Femur (tissue), 1 donor: ENCODE measurements around the gene CCDC152.
"Not testable (repeated sequence)": the region's sequence is repeated elsewhere in the genome, so short reads cannot be mapped to it uniquely, and the experiment has no call there.

Experiments
- DNase-seq: peaks from one replicate; pipeline ENCODE4 v3.0.0-alpha.2; 2017

The CCDC152 gene

GRCh38 chr5:42816546-42816945, 59.9 kb downstream of the CCDC152 start:
- not testable (repeated sequence) for DNase-seq

- no peak for DNase-seq
These were observed 63.1 kb downstream of the CCDC152 start for GRCh38 chr5:42819745-42820144.

GRCh38 chr5:42822548-42822947, 65.9 kb downstream of the CCDC152 start:
- DNase-seq, result no peak

- no peak for DNase-seq
These were observed 67.8 kb downstream of the CCDC152 start for GRCh38 chr5:42824347-42824976.

DNA sequence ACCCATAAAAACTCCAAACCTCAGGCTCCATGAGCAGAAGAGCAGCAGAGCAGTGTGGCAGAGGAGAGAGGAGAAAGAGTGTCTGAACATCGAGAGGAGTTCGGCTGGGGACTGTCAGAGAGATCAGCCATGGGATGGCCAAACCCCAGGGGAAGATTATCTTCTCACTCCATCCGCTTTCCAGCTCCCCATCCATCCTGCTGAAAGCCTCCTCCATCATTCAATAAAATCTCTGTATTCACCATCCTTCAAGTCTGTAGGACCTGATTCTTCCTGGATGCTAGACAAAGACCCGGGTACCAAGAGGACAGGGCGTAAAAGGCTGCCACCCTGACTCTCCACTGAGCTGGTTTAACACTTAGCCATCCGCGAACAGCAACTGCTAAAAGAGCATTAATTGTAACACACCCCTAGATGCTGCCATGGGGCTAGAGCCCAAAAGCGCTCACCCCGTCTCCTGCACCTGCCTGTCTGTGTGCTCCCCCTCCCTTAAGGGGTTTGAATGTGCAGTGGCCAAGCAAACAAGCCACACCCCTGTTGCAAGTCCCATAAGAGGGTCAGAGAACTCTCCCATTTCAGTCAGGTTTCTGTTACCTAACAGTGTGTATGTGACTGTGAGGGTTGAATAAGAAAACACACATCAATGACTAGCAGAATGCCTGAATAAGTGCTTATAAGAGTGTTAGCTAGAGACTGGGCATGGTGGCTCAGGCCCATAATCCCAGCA, 69.0 kb downstream of the CCDC152 start:
- DNase-seq, result no peak

DNA sequence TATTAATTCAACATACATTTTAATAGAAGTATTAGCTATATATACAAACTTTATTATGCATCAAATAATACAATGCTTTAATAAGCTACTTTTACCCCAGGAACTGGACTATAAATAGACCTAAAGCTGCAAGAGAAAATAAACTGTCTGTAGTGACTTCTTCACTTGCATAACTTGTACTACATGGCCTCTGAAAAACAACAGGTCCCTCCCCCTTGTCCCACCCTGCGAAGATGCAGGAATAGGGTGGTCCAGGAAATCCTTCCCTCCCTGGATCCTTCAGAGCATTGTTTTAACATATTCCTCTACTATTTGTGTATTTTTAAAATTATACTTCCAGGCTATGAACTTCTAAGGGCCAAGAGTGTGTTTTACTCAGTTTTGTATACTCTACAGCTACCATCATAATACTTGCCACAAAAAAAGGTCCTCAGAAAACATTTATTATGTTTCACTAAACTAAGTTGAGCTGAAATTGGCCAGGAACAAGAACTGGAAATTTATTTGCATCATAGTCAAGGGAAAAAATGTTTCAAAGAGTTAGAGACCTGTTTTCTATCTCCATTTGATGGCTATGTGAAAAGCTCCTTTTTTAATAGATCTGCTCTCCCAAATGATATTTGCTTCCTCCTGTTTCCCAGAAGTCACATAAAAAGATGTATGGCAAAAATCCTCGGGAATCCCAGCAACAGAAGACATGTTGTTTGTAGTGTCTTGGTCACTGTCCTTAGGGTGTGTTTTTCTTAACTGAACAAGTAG, 70.3 kb downstream of the CCDC152 start:
- no peak for DNase-seq

- DNase-seq, result peak; percentile 79
These were observed 72.1 kb downstream of the CCDC152 start for GRCh38 chr5:42828671-42829070.

GRCh38 chr5:42830924-42831323, 74.3 kb downstream of the CCDC152 start:
- DNase-seq, result no peak

DNA sequence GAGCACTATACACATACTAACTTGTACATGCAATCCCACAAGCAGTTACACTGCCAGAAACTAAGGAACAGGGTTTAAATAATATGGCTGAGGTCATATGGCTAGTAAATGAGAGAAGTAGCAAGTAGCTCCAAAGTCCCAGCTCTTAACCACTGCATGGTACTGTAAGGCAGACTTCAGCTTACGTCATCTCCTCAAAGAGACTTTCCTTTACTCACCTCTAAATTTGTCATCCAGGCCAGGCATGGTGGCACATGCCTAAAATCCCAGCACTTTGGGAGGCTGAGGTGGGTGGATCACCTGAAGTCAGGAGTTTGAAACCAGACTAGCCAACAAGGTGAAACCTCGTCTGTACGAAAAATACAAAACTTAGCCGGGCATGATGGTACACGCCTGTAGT, 75.4 kb downstream of the CCDC152 start:
- DNase-seq, result no peak

- DNase-seq, result no peak
These were observed 79.6 kb downstream of the CCDC152 start for GRCh38 chr5:42836070-42836769.

DNA sequence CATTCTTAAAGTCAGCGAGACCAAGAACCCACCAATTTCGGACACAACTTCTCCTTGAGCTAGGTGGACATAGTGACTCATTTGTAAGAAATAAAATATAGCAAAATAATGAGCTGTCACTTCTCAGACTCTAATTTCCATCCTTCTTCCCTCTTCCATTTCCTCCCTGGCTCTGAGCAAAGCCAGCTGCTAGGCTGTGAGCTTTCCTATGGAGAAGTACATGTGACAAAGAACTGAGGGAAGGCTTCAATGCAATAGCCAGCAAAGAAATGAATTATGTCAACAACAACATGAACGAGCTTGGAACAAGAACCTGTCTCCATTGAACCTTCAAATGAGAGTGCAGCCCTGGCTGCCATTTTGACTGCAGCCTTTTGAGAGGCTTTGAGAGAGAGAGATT, 81.0 kb downstream of the CCDC152 start:
- no peak for DNase-seq

DNA sequence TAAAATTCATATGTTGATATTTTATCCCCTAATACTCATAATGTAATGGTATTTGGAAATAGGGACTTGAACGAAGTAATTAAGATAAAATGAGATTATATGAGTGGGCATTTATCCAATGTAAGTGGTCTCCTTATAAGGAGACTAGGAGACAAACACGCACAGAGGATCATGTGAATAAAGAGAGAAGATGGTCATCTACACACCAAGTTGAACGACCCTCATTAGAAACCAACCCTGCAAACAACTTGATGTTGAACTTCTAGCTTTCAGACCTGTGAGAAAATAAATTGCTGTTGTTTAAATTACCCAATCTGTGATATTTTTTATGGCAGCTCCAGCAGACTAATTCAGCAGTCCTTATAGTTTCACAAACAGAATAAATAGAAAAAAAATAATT, 82.6 kb downstream of the CCDC152 start:
- no peak for DNase-seq

DNA sequence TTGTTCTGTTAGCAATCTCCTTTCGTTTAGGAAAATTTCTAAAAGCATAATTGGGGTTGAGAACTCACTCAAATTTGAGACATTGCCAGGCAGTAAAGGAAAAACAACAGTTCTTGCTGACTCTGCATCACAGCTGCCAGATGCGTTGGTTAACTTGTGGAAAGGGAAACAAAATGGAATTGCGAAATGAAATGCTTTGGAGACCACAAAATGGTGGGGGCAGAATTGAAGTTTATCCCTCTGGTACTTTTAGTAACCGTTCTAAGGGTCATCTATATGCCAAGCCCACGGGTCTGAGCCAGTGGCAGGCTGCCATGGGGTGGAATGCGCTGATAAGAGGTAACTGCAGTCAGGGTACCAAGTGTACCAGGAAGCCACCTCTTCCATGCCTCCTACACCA, 83.7 kb downstream of the CCDC152 start:
- DNase-seq, result peak; percentile 81

DNA sequence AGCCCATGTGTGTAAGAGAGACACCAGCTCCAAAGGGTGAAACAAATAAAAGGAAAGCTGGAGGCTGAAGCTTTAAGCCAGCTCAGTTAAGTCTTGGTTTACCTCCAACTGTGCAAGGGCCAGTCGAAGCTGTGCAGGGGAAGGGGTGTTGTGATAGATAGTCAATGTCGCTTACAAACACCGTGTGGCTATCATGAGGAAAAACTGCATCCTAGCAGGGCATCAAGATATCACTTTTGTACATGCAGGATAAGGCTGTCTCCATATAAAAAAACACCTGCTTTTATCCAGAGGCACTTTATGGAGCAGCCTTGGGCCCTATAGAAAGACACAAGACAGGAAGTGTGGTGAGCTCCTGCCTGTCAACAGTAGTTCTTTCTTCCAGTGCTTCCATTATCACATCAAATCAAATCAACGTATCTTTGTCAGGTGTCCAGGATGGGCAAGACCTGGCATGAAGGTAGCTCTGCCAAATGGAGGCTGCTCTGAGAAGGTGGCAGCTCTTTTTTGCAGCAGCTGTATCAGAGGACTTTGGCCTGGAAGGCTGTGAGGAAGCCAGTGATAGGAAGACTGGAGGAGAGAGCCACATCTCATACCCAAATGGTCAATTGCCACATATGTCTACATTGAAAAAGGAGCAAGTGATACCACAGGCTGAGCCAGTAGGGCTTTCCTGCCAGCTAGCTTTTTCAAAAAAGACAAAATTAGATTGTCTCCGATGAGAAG, 84.4 kb downstream of the CCDC152 start:
- DNase-seq, result no peak

GRCh38 chr5:42842921-42843641, 86.5 kb downstream of the CCDC152 start:
- DNase-seq, result peak; percentile 26

GRCh38 chr5:42843675-42844292, 87.2 kb downstream of the CCDC152 start:
- no peak for DNase-seq

GRCh38 chr5:42844408-42844807, 87.8 kb downstream of the CCDC152 start:
- not testable (repeated sequence) for DNase-seq

DNA sequence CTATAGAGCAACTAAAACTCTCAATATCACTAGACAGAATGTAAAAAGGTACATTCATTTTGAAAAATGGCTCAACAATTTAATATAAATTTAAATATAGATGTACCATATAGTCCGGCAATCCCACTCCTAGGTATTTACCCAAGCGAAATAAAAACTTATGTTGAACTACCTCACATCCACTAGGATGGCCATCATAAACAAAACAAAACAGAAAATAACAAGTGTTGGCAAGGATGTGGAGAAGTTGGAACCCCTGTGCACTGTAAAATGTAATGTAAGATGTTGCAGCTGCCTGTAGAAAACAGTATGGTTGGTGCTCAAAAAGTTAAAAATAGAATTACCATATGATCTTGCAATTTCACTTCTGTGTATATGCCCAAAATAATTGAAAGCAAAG, 91.9 kb downstream of the CCDC152 start:
- DNase-seq, result no peak

DNA sequence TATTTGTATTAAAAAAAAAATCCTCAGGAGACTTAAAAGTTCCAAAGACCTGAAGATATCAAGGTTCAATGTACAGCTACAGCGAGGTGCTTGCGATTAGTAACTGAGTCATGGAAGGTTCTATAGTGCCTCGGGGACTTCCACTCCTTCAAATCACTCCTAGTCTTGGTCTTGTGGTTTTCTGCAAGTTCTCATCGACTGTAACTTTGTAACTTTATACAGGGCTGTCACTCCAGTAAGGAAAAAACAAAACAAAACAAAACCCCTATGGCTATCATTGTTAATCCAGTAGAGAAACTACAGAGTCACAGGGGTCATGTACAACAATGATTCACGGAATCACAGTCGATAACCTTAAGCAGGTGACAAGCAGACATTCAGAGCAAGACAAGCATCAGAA, 94.9 kb downstream of the CCDC152 start:
- no peak for DNase-seq
